Peyer's patch (tissue), 4 donors: Measurements from ENCODE around the gene EEF1AKMT3.

Experiments used
- CTCF ChIP-seq, 6 experiments: fragments of 450-650 bp in 4 of 6; fragments of 200-600 bp in 2 of 6; sonication (generic) in 1 of 6; IDR thresholded peaks; one replicate each; pipeline ENCODE4 v1.5.1; 2017 to 2019; ENCODE audit warnings: antibody characterized with exemption in 6 of 6, mild to moderate bottlenecking in 3 of 6, moderate library complexity in 1 of 6
- POLR2A ChIP-seq, 2 donors: fragments of 450-650 bp; IDR thresholded peaks; one replicate each; pipeline ENCODE4 v1.5.1; 2017; ENCODE audit warnings: antibody characterized with exemption in 2 of 2, mild to moderate bottlenecking in 2 of 2, moderate library complexity in 2 of 2

- no peak for TF ChIP-seq CTCF (IDR thresholded peaks at IDR 0.05)
- no peak for TF ChIP-seq POLR2A (IDR thresholded peaks at IDR 0.05)
Observed at GRCh38 chr12:57807285-57807684, 34.9 kb downstream of the EEF1AKMT3 start.
